Activated CD4-positive, alpha-beta T cell treated with anti-CD3 and anti-CD28 coated beads, Interleukin-2, amount 10 ng/mL, durations not matched to agents 7 days and 5 days (primary cell): ENCODE results near the gene TMEM45A. TPM values are rescaled to one million over a fixed set of nuclear protein-coding genes. Genes with fewer than 3 reads are reported as not detected.

Experiments
- CTCF ChIA-PET: fragments of 350-600 bp; sonication (Branson Sonifier 250); formaldehyde crosslinking; loops from one replicate; lab custom pipeline; 2021; ENCODE audit warnings: antibody characterized with exemption; lab: Charles Lee
- POLR2A ChIA-PET: fragments of 350-600 bp; sonication (Branson Sonifier 250); formaldehyde crosslinking; loops from one replicate; lab custom pipeline; 2021; ENCODE audit warnings: antibody characterized with exemption; lab: Charles Lee
- DNase-seq: peaks from one replicate; pipeline ENCODE4 v3.0.0-alpha.2; 2020
- H3K27ac Mint-ChIP-seq: one replicate; pipeline ENCODE4 v1.8.0; 2021; ENCODE audit warnings: mild to moderate bottlenecking, moderate library complexity, mixed read lengths
- H3K27me3 Mint-ChIP-seq: one replicate; pipeline ENCODE4 v1.8.0; 2021; ENCODE audit warnings: mixed read lengths
- H3K36me3 Mint-ChIP-seq: one replicate; pipeline ENCODE4 v1.8.0; 2021; ENCODE audit warnings: low read depth, mixed read lengths
- H3K4me1 Mint-ChIP-seq: one replicate; pipeline ENCODE4 v1.8.0; 2021; ENCODE audit warnings: mixed read lengths
- H3K4me3 Mint-ChIP-seq: one replicate; pipeline ENCODE4 v1.8.0; 2021; ENCODE audit warnings: mild to moderate bottlenecking, moderate library complexity, mixed read lengths
- H3K9me3 Mint-ChIP-seq: one replicate; pipeline ENCODE4 v1.8.0; 2021; ENCODE audit warnings: mixed read lengths
- total RNA-seq, 2 experiments: library from RNA; stranded (reverse); gene quantifications; one replicate each; pipeline ENCODE4 v1.2.3, GENCODE V29; 2021

TMEM45A gene
- total RNA-seq, 2 experiments from 2014 or later, result 0.15 to 0.17 TPM

- no peak overlapping the region for H3K4me3 Mint-ChIP-seq
- ChIA-PET CTCF (no interaction called here), POLR2A (no interaction called here)
- no peaks in the 10 kb centered on the region for H3K9me3 Mint-ChIP-seq
- H3K36me3 Mint-ChIP-seq, result peaks cover 2% of the 10 kb centered on the region
- DNase-seq, result no peak
- peaks cover 13% of the 10 kb centered on the region for H3K4me1 Mint-ChIP-seq
- H3K27ac Mint-ChIP-seq, result no peak overlapping the region
- H3K27me3 Mint-ChIP-seq, result peaks cover 23% of the 10 kb centered on the region
These were observed 122.5 kb downstream of the TMEM45A start for GRCh38 chr3:100614941-100615340.

GRCh38 chr3:100615684-100616083 lies 123.3 kb downstream of the TMEM45A start:
- CTCF ChIA-PET, result no interaction called here

DNA sequence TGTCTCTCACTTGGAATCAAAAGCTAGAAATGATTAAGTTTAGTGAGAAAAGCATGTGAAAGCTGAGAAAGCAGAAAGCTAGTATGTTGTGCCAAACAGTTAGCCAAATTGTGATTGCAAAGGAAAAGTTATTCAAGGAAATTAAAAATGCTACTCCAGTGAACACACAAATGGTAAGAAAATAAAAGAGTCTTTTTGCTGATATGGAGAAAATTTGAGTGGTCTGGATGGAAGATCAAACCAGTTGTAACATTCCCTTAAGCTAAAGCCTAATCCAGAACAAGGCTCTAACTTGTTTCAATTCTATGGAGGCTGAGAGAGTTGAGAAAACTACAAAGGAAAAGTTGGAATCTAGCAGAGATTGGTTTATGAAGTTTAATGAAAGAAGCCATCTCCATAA lies 128.8 kb downstream of the TMEM45A start:
- no peak overlapping the region for H3K27ac Mint-ChIP-seq
- peaks cover 30% of the 10 kb centered on the region for H3K27me3 Mint-ChIP-seq
- ChIA-PET POLR2A (interaction anchor here (0.5 kb wide), 1 partner anchor 412 kb away, joined by 3 read pairs; no protein-coding TSS in a partner anchor), CTCF (no interaction called here)
- no peak for DNase-seq
- peaks cover 3% of the 10 kb centered on the region for H3K9me3 Mint-ChIP-seq
- no peaks in the 10 kb centered on the region for H3K4me1 Mint-ChIP-seq
- H3K4me3 Mint-ChIP-seq, result no peak overlapping the region
- H3K36me3 Mint-ChIP-seq, result no peaks in the 10 kb centered on the region

More at GRCh38 chr3:100615684-100616083, 123.3 kb downstream of the TMEM45A start:
- H3K4me1 Mint-ChIP-seq, result peaks cover 11% of the 10 kb centered on the region
- H3K36me3 Mint-ChIP-seq, result peaks cover 2% of the 10 kb centered on the region
- peaks cover 20% of the 10 kb centered on the region for H3K27me3 Mint-ChIP-seq
- POLR2A ChIA-PET, result no interaction called here
- DNase-seq, result no peak
- no peak overlapping the region for H3K27ac Mint-ChIP-seq
- H3K4me3 Mint-ChIP-seq, result no peak overlapping the region
- no peaks in the 10 kb centered on the region for H3K9me3 Mint-ChIP-seq

Other genes with a start within 250 kb of the TMEM45A start
- 10 to 100 TPM; 28.2 to 28.6 TPM for gene TBC1D23, start 231.6 kb upstream of the TMEM45A start, total RNA-seq
- 10 to 100 TPM; 41.7 to 45.7 TPM for gene NIT2, start 157.9 kb upstream of the TMEM45A start, total RNA-seq
- gene TOMM70, start 91.5 kb upstream of the TMEM45A start, total RNA-seq, result 10 to 100 TPM; 37.9 to 43.6 TPM
- 1 to 10 TPM in 1 of 2 experiments, under 1 TPM in 1; 0.72 to 1.2 TPM for gene LNP1, start 91.1 kb upstream of the TMEM45A start, total RNA-seq
- not detected for gene ADGRG7, start 117.0 kb downstream of the TMEM45A start, total RNA-seq
- gene TFG, start 216.9 kb downstream of the TMEM45A start, total RNA-seq, result 10 to 100 TPM; 49.1 to 58.5 TPM